NT2/D1 (cell line): ENCODE results near the gene SLC22A15.

ENCODE experiments used
- SUZ12 ChIP-seq: IDR thresholded peaks from 2 replicates; pipeline ENCODE4 v1.6.1; 2011; ENCODE audit not compliant: insufficient read length, insufficient read depth; ENCODE audit errors: extremely low read depth
- YY1 ChIP-seq: IDR thresholded peaks from 2 replicates; pipeline ENCODE4 v1.6.1; 2011; ENCODE audit not compliant: insufficient read length, insufficient read depth

DNA sequence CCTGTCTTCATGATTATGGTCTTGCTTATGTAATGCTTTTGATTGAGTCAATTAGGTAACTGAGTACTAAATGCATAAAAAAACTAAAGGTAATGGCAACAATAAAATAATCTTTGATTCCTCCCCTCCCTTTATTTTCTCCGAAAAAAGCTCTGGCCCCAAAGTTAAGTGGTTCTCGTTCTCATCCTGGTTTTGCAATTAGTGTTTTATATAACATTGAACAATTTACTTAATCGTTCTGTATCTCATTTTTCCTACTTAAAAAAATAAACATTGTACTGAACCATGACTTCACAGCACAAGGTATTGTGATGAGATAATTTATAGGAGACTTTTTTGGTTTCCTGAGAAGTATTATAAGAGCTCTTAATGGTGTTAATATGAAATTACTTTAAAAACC, 11.3 kb downstream of the SLC22A15 start:
- TF ChIP-seq YY1 (no peak), SUZ12 (no peak)
